SU-DHL-6 (cell line): ENCODE results near the gene STK4.

ENCODE experiments used
- EZH2phosphoT487 ChIP-seq: fragments of 200-600 bp; sonication (generic), shearing (Covaris generic); conservative IDR thresholded peaks from 2 replicates; pipeline ENCODE4 v1.6.1; 2018; ENCODE audit warnings: mild to moderate bottlenecking, antibody characterized with exemption, low read length, moderate library complexity, mixed read lengths
- TF ChIP-seq, protein P1 (sequence below): fragments of 200-600 bp; sonication (generic); IDR thresholded peaks from one replicate; pipeline ENCODE4 v1.5.1; 2017; ENCODE audit warnings: antibody characterized with exemption, mild to moderate bottlenecking, low read length, moderate library complexity; ENCODE audit not compliant: insufficient read depth, poor library complexity, severe bottlenecking

DNA sequence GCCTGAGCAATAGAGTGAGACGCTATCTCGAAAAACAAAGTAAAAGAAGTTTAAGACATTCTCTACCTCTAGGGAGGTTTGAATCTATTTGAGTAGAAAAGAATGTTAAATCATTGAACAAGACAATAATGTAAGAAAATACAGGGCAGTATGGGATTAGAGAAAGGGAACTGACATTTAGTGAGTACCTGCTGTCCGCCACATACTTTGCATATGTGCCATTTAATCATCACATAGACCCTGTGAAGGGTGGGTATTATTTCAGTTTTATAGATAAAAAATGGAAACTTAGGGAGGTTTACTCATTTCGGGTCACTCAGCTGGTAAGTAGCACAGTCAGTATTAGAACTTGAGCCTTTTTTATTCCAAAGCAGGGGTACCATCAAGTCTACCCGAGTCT, 31.4 kb downstream of the STK4 start:
- TF ChIP-seq, protein P1, sequence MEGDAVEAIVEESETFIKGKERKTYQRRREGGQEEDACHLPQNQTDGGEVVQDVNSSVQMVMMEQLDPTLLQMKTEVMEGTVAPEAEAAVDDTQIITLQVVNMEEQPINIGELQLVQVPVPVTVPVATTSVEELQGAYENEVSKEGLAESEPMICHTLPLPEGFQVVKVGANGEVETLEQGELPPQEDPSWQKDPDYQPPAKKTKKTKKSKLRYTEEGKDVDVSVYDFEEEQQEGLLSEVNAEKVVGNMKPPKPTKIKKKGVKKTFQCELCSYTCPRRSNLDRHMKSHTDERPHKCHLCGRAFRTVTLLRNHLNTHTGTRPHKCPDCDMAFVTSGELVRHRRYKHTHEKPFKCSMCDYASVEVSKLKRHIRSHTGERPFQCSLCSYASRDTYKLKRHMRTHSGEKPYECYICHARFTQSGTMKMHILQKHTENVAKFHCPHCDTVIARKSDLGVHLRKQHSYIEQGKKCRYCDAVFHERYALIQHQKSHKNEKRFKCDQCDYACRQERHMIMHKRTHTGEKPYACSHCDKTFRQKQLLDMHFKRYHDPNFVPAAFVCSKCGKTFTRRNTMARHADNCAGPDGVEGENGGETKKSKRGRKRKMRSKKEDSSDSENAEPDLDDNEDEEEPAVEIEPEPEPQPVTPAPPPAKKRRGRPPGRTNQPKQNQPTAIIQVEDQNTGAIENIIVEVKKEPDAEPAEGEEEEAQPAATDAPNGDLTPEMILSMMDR: no peak
- no peak for TF ChIP-seq EZH2phosphoT487
